Small intestine (tissue), 7 donors: ENCODE results near the gene DGKD. TPM values are rescaled to one million over a fixed set of nuclear protein-coding genes. Genes with fewer than 3 reads are reported as not detected.
A peak's percentile ranks its signal among the peaks of the same experiment; 100 is the strongest.

ENCODE experiments used
- DNase-seq, 2 donors: peaks; one replicate each; pipeline versions ENCODE4 v3.0.0 to v3.0.0-alpha.2; 2013
- FAIRE-seq: peaks from 2 replicates; lab custom pipeline; 2012; peaks lifted over from hg19 to GRCh38; lab: Jason Lieb, UNC
- H3K27ac ChIP-seq, 3 donors: one replicate each; pipeline ENCODE4 v1.5.1; 2013; ENCODE audit warnings: low read length in 2 of 3, mild to moderate bottlenecking in 2 of 3, control low read depth in 1 of 3, inconsistent platforms in 1 of 3, low read depth in 1 of 3, moderate library complexity in 1 of 3
- H3K27me3 ChIP-seq, 3 donors: one replicate each; pipeline ENCODE4 v1.6.1; 2013; ENCODE audit warnings: low read length in 3 of 3, inconsistent platforms in 1 of 3; ENCODE audit not compliant: control insufficient read depth in 3 of 3, insufficient read depth in 3 of 3
- H3K36me3 ChIP-seq, 3 donors: one replicate each; pipeline ENCODE4 v1.6.1; 2013; ENCODE audit warnings: low read length in 3 of 3, inconsistent platforms in 1 of 3, low read depth in 1 of 3, mild to moderate bottlenecking in 1 of 3, moderate library complexity in 1 of 3; ENCODE audit not compliant: control insufficient read depth in 3 of 3, insufficient read depth in 2 of 3
- H3K4me1 ChIP-seq, 3 donors: one replicate each; pipeline ENCODE4 v1.6.1; 2013; ENCODE audit warnings: low read length in 2 of 3, inconsistent platforms in 1 of 3, low read depth in 1 of 3, mild to moderate bottlenecking in 1 of 3, moderate library complexity in 1 of 3; ENCODE audit not compliant: control insufficient read depth in 3 of 3, insufficient read depth in 2 of 3
- H3K4me3 ChIP-seq, 3 donors: one replicate each; pipeline ENCODE4 v1.5.1; 2013; ENCODE audit warnings: low read length in 3 of 3, control low read depth in 1 of 3, inconsistent platforms in 1 of 3, low read depth in 1 of 3, mild to moderate bottlenecking in 1 of 3, moderate library complexity in 1 of 3
- H3K9me3 ChIP-seq, 2 donors: one replicate each; pipeline ENCODE4 v1.6.1; 2013; ENCODE audit warnings: low read depth in 1 of 2, low read length in 1 of 2; ENCODE audit not compliant: control insufficient read depth in 2 of 2, insufficient read depth in 1 of 2
- WGBS, 3 donors: extraction: QIAGEN DNeasy Blood & Tissue Kit; methylation state at CpG; one replicate each; pipeline ENCODE4 v1.1.7; 2013; 5-methylcytosine and 5-hydroxymethylcytosine counted together
- polyA plus RNA-seq, 4 donors: library from polyadenylated mRNA; stranded (reverse) in 3 of 4; unstranded in 1 of 4; fragments of 200-250 nt in 3 of 4; fragments of 120-200 nt in 1 of 4; gene quantifications; one replicate each; pipeline versions ENCODE4 v1.2.1 to v1.2.3, GENCODE V29; 2013
- donor health status: healthy with polysubstance abuse.
- donor health status: control.
- donor health status: control.
- donor health status: Bipolar disorder and iron deficiency.
- donor health status: healthy.

Gene DGKD
- polyA plus RNA-seq, 4 donors = 17.7 to 54.3 (median 37.0) TPM

DNA sequence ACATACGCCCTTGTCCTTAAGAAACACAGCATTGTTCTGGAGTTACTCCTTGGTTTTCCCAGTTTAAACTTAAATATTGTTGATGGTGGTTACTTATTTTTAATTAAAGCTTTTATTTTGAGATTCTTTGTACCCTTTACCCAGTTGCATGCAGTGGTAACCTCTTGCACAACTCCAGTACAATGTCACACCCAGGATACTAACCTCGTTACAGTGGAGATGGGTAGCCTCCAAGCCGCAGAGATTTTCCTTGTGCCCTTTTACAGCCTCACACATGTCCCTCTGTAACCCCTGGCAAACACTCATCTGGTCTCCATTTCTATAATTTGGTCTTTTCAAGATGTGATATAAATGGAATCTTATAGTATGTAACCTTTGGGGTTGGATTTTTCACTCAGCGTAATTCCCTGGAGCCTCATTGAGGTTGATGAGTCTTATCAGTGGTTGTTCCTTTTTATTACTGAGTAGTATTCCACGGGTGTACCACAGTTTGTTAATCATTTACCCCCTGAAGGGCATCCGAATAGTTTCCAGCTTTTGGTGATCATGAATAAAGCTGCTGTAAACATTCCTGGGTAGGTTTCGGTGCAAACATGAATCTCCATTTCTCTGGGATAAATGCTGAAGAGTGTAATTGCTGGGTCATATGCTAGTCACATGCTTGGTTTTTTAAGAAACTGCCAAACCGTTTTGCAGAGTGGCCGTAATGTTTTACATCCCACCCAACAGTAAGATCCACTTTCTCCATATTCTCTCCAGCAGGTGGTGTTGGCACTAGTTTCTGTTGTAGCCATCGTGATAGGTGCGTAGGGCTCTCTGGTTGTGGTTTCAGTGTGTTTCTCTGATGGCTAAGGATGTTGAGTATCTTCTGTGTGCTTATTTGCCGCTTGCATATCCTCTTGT lies 68.6 kb downstream of the DGKD start:
- Histone ChIP-seq H3K27me3 (no peaks in the 10 kb centered on the region), H3K36me3 (peaks cover 0 to 13% (median 0%) of the 10 kb centered on the region in 3 donors), H3K9me3 (peaks cover 0 to 5% of the 10 kb centered on the region in 2 donors), H3K4me3 (peak overlapping the region in 1 of 3 donors; percentile 4), H3K27ac (peak overlapping the region; percentile 78 to 98 (median 96)), H3K4me1 (peaks cover 18 to 34% (median 30%) of the 10 kb centered on the region in 3 donors)
- peak; percentile 64 to 89 for DNase-seq
- no peak for FAIRE-seq
- 36 to 71% (median 56%) methylated on average over 12 of the region's 12 CpGs for WGBS, 3 donors

DNA sequence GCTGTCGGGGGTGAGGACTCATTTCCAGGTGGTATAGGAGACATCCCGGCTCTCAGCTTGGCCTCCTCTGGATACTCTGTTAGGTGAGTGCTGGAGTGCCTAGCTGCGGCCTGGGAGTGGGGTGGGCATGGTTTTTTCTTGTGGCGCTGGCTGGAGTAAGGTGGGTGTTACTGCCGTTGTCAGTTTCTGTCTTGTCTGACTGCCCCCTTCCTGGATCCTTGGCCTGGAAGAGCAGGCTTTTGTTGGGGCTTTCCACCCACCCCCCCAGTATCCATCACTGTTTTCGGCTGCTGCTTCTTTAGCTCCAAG lies 69.2 kb downstream of the DGKD start:
- DNase-seq (no peak), FAIRE-seq (no peak)
- Histone ChIP-seq H3K4me1 (peaks cover 18 to 34% (median 30%) of the 10 kb centered on the region in 3 donors), H3K9me3 (peaks cover 0 to 5% of the 10 kb centered on the region in 2 donors), H3K36me3 (peaks cover 0 to 12% (median 0%) of the 10 kb centered on the region in 3 donors), H3K27ac (peak overlapping the region; percentile 78 to 98 (median 96)), H3K4me3 (no peak overlapping the region), H3K27me3 (no peaks in the 10 kb centered on the region)
- 94 to 99% (median 95%) methylated on average over 6 of the region's 6 CpGs for WGBS, 3 donors

DNA sequence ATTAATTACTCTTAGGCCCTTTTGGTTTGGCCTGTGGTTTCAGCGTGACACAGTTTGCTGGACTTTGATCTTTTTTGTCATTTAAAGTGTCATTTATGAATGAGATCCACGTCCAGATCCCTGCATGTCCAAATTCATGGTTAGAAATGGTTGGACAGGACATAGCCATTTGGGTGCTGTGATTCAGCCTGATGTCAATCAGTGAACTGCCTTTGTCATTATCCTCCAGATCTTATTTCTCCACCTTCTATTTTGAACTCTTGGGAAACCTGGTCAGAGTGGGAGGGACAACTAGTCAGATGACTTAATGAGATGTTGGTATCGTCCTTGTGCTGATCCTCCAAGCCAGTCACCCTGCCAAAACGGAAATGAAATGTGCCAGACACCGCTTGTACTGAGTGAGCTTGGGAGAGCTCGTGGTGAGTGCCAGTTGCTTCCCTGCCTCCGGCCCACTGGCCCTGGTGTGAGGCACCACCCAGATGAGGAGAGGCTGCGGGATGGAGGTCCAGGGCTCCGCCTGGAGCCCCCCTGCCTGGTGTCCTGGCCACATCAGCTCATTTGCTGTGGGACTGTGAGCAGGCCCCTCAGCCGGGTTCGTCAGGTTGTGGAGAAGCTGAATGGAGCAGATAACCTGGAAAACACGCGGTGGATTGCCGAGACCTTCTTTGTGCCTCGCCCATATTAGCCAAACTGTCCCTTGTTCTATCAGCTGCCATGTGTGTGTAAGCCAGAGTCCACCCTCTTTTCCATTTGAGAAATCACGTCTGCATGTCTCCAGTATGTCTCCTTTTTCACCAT lies 70.1 kb downstream of the DGKD start:
- Histone ChIP-seq H3K27me3 (no peaks in the 10 kb centered on the region), H3K4me1 (peaks cover 12 to 34% (median 26%) of the 10 kb centered on the region in 3 donors), H3K27ac (peak overlapping the region; percentile 78 to 98 (median 96)), H3K4me3 (no peak overlapping the region), H3K9me3 (no peaks in the 10 kb centered on the region), H3K36me3 (peaks cover 0 to 5% (median 0%) of the 10 kb centered on the region in 3 donors)
- FAIRE-seq (no peak), DNase-seq (peak; percentile 73 to 94)
- WGBS, 3 donors = 24 to 62% (median 40%) methylated on average over 16 of the region's 16 CpGs

DNA sequence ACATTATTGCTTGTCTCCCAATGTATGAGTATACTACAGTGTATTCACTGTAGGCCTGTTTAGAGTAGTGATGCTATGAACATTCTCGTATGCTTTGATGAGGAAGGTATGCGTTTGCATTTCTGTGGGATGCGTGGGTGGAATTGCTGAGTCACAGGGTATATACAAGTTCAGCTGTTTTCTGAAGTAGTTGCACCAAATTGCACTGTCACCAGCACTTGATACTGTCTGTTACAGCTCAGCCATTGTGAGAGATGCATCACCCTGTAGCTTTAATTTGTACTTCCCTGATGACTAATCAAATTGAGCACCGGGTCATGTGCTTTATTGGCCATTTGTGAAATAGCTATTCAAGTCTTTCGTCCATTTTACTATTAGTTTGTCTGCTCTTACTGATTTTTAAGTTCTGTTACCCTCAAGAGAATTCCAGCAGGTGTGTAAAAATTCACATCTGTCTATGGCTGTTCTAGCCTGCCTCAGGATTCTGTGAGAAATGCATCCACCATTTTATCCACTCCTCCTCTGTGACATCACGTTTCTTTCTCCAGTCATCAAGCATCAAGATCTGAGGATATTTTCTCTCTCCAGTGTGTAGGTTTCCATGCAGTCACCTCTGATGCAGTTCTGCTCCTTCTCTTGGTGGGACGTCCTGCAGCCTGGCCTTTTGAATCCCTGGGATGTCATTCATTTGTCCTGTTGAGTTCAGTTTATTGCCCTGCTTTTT lies 72.5 kb downstream of the DGKD start:
- Histone ChIP-seq H3K36me3 (no peaks in the 10 kb centered on the region), H3K9me3 (no peaks in the 10 kb centered on the region), H3K4me3 (no peak overlapping the region), H3K4me1 (peaks cover 2 to 29% (median 11%) of the 10 kb centered on the region in 3 donors), H3K27me3 (no peaks in the 10 kb centered on the region), H3K27ac (no peak overlapping the region)
- FAIRE-seq = no peak
- DNase-seq = peak in 1 of 2 donors; percentile 58
- WGBS, 3 donors = 74 to 80% (median 74%) methylated on average over 7 of the region's 7 CpGs

DNA sequence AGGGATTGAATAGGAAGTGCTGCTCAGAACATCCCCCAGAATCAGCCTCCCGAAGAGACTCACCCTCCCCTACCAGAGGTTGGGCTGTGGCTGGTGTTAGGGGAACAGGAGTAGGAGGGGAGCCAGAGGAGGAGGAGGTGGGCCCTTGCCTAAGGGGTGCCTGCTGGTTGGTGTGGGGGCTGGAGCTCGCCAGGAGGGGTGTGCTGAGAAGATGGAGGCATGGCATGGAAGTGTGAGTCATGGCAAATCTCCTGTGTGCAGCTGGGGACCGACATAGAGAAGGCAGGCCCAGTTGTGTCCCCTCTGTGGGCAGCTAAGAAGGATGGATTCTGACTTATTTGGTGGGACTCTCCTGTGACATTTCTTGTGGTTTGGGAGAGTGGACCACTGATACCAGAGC lies 73.7 kb downstream of the DGKD start:
- no peak for FAIRE-seq
- Histone ChIP-seq H3K4me3 (no peak overlapping the region), H3K27ac (no peak overlapping the region), H3K9me3 (no peaks in the 10 kb centered on the region), H3K36me3 (no peaks in the 10 kb centered on the region), H3K27me3 (no peaks in the 10 kb centered on the region), H3K4me1 (peaks cover 0 to 18% (median 7%) of the 10 kb centered on the region in 3 donors)
- DNase-seq = no peak
- WGBS, 3 donors = 85 to 97% (median 88%) methylated on average over 3 of the region's 3 CpGs

DNA sequence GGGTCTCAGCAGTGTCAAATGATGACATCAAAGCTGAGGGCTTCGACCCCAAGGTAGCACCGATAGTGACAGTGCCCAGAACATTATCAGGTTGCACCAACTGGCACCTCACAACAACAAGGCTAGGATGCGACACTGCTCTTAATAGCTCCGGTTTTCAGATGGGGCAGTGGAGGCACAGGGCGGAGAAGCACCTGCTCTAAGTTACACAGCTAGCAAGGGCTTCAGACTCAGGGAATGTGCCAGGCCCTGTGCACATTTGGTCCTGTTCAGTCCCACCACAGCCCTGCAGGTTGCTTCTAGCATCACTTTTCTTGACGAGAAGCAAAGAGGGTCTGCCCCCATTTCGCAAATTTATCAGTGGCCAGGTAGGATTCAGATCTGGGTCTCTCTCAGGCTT lies 74.1 kb downstream of the DGKD start:
- FAIRE-seq (no peak), DNase-seq (no peak)
- no peak overlapping the region for H3K27ac ChIP-seq
- no peak overlapping the region for H3K4me3 ChIP-seq
- H3K36me3 ChIP-seq = no peaks in the 10 kb centered on the region
- no peaks in the 10 kb centered on the region for H3K27me3 ChIP-seq
- H3K4me1 ChIP-seq = peaks cover 0 to 14% (median 5%) of the 10 kb centered on the region in 3 donors
- H3K9me3 ChIP-seq = no peaks in the 10 kb centered on the region
- 96 to 97% (median 97%) methylated on average over 7 of the region's 7 CpGs for WGBS, 3 donors

DNA sequence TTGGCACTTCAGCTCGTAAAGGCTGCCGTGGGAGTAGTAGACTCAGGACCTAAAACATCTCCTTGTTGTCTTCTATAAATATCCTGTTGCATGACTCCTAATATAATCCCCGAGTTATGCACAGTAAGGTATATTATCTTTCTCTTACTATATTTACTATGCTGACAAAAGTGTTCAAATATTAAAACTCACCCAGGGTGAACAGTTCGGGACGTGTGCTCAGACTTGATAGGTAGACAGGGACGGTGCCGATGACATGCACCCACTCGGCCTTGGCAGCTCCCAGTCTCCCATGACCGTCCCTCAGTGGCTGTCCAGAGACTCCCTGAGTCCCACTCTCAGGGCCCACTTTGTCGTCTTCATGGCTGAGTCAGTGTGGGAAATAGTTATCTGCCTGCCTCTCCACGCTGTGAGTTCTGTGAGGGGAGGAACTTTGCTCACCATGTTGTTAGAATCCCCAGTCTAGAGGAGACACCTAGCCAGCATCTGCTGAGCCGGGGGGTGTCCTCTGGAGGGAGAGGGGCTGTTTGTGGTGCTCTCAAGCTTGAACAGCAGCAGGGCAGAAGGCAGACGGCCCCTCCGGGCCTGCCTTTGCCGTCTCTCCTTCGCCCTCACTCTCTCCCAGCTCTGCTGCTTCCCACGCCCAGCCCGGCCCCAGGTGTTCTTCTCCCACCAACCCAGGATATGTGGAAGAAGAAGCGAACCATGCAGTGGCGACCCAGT lies 75.0 kb downstream of the DGKD start:
- Histone ChIP-seq H3K4me3 (no peak overlapping the region), H3K27me3 (no peaks in the 10 kb centered on the region), H3K9me3 (no peaks in the 10 kb centered on the region), H3K27ac (no peak overlapping the region), H3K36me3 (no peaks in the 10 kb centered on the region), H3K4me1 (peaks cover 0 to 5% (median 2%) of the 10 kb centered on the region in 3 donors)
- FAIRE-seq (no peak), DNase-seq (no peak)
- 86 to 88% (median 87%) methylated on average over 20 of the region's 20 CpGs for WGBS, 3 donors
